Activated T-cell treated with anti-CD3 and anti-CD28 coated beads, Interleukin-2, amount 50 U/mL, for 24 hours (primary cell): ENCODE data around the gene HINFP.
A peak's percentile ranks its signal among the peaks of the same experiment; 100 is the strongest.
"Not testable (repeated sequence)": the region's sequence is repeated elsewhere in the genome, so short reads cannot be mapped to it uniquely, and the experiment has no call there.

Experiments
- DNase-seq: peaks from one replicate; pipeline ENCODE4 v3.0.0-alpha.2; 2020
- H3K27ac Mint-ChIP-seq: 2 replicates; pipeline ENCODE4 v1.8.0; 2020; ENCODE audit warnings: mild to moderate bottlenecking, mixed read lengths
- H3K27me3 Mint-ChIP-seq: 2 replicates; pipeline ENCODE4 v1.8.0; 2020; ENCODE audit warnings: mixed read lengths
- H3K36me3 Mint-ChIP-seq: 2 replicates; pipeline ENCODE4 v1.8.0; 2020; ENCODE audit warnings: low read depth, mixed read lengths
- H3K4me1 Mint-ChIP-seq: 2 replicates; pipeline ENCODE4 v1.8.0; 2020; ENCODE audit warnings: low read depth, mixed read lengths
- H3K4me3 Mint-ChIP-seq: 2 replicates; pipeline ENCODE4 v1.8.0; 2020; ENCODE audit warnings: mild to moderate bottlenecking, moderate library complexity, mixed read lengths
- H3K9me3 Mint-ChIP-seq: 2 replicates; pipeline ENCODE4 v1.8.0; 2020; ENCODE audit warnings: mixed read lengths

The HINFP gene

DNA sequence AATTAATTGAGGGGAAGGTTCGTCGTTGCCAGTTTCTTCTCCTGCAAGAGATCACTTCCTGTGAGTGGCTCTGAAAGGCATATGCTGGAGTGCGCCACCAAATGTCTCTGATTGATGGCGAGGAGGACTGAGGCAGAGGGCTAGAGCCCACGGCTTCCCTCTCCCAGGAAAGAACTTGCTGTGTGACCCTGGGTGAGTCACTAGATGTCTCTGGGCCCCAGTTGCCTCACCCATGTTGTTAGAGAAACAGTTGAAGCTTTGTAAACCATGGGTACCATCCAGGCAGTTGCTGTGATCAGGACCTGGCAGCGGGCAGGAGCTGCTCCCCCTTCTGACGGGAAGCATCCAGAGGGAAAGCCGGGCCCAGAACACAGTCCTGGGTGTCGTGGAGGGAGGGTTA, 30.7 kb downstream of the HINFP start:
- no peak for DNase-seq
- Mint-ChIP-seq H3K9me3 (no peaks in the 10 kb centered on the region), H3K4me3 (no peak overlapping the region), H3K36me3 (no peaks in the 10 kb centered on the region), H3K27me3 (peaks cover 45% of the 10 kb centered on the region), H3K4me1 (peaks cover 14% of the 10 kb centered on the region), H3K27ac (no peak overlapping the region)

DNA sequence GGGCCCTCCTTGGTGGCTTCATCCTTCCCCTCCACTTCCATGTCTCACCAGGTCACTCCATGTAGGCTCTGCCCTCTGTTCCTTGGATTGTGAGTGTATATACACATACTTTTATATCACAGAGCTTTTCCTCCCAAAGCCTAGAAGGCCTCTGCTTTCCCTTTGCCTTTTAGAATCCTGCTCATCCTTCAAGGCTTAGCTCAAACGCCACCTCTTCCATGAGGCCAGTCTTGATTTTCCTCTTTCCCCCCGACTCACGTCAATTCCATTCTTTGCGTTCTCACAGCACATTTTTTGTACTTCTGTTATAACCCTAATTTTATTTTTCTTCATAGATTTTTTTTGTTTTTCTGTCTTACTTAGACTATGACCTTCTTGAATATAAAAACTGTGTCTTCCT, 31.2 kb downstream of the HINFP start:
- H3K4me1 Mint-ChIP-seq, result peaks cover 14% of the 10 kb centered on the region
- H3K27ac Mint-ChIP-seq, result no peak overlapping the region
- peaks cover 39% of the 10 kb centered on the region for H3K27me3 Mint-ChIP-seq
- H3K36me3 Mint-ChIP-seq, result no peaks in the 10 kb centered on the region
- H3K4me3 Mint-ChIP-seq, result no peak overlapping the region
- no peaks in the 10 kb centered on the region for H3K9me3 Mint-ChIP-seq
- DNase-seq, result no peak

DNA sequence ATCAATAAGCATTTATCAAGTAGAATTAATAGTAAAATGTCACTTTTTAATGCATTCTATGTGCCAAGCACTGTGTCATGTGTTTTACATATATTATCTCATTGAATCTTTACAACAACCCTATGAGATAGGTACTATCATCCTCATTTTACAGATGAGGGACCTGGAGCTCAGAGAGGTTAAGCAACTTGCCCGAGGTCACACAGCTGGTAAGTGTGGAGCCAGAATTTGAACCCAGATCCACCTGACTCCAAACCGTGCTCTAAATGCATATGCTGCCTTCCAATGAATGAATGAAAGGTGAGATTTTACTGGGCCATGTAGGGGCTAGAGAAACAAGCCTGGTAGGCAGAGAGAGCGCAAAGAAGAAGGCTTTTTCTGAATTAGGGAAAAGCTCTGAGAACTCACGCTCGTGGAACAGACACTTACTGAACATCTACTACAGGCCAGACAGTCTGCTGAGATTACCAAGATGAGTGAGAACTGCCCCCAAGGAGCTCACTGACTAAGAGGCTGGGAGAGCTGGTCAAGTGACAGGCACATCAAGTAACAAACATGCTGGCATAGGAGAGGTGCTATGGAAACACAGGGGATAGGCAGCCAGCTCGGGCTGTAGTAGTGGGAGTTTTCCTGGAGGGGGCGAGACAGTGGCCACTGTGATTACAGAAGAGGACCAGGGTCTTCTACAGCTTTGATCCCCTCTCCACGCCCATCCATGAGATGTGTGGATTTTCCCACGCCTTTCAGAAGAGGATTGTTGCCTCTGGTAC, 31.9 kb downstream of the HINFP start:
- H3K36me3 Mint-ChIP-seq, result no peaks in the 10 kb centered on the region
- no peaks in the 10 kb centered on the region for H3K9me3 Mint-ChIP-seq
- H3K4me1 Mint-ChIP-seq, result peaks cover 9% of the 10 kb centered on the region
- no peak overlapping the region for H3K27ac Mint-ChIP-seq
- DNase-seq, result no peak
- H3K27me3 Mint-ChIP-seq, result peaks cover 33% of the 10 kb centered on the region
- no peak overlapping the region for H3K4me3 Mint-ChIP-seq

DNA sequence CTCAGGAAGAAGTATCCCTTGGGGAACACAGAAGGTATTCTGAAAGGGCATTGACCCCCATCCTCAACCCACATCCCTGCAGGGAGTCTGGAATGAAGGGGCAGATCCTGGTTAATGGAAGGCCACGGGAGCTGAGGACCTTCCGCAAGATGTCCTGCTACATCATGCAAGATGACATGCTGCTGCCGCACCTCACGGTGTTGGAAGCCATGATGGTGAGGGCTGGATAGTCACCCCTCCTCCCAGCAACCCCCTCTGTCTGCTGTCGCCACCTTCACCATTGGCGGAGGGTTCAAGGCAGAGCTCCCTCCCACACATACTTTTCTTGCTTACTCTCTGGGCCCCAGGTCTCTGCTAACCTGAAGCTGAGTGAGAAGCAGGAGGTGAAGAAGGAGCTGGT, 32.8 kb downstream of the HINFP start:
- DNase-seq, result no peak
- Mint-ChIP-seq H3K36me3 (no peaks in the 10 kb centered on the region), H3K27ac (no peak overlapping the region), H3K9me3 (no peaks in the 10 kb centered on the region), H3K4me1 (peaks cover 3% of the 10 kb centered on the region), H3K27me3 (peaks cover 28% of the 10 kb centered on the region), H3K4me3 (no peak overlapping the region)

GRCh38 chr11:119155733-119156492, 34.5 kb downstream of the HINFP start:
- Mint-ChIP-seq H3K27ac (no peak overlapping the region), H3K4me1 (peaks cover 3% of the 10 kb centered on the region), H3K9me3 (no peaks in the 10 kb centered on the region), H3K4me3 (no peak overlapping the region), H3K36me3 (no peaks in the 10 kb centered on the region), H3K27me3 (peaks cover 15% of the 10 kb centered on the region)
- DNase-seq, result no peak

DNA sequence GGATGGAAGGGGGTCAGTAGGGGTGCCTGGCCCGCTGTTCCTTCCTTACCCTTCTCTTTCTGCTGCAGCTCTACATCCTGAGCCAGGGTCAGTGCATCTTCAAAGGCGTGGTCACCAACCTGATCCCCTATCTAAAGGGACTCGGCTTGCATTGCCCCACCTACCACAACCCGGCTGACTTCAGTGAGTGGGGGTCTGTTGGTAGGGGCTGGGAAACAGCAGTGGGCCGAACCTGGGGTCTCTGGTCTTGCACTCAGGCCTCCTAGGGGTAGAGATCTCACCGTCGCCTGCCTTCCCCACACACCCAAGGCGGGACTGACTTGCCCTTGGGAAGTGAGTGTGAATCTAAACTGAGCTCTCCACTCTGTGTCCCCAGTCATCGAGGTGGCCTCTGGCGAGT, 35.1 kb downstream of the HINFP start:
- no peak overlapping the region for H3K27ac Mint-ChIP-seq
- no peaks in the 10 kb centered on the region for H3K9me3 Mint-ChIP-seq
- H3K4me1 Mint-ChIP-seq, result peaks cover 3% of the 10 kb centered on the region
- DNase-seq, result no peak
- H3K4me3 Mint-ChIP-seq, result no peak overlapping the region
- no peaks in the 10 kb centered on the region for H3K36me3 Mint-ChIP-seq
- H3K27me3 Mint-ChIP-seq, result peaks cover 11% of the 10 kb centered on the region

GRCh38 chr11:119157063-119157462, 35.7 kb downstream of the HINFP start:
- Mint-ChIP-seq H3K27me3 (peaks cover 8% of the 10 kb centered on the region), H3K36me3 (no peaks in the 10 kb centered on the region), H3K27ac (no peak overlapping the region), H3K4me1 (no peaks in the 10 kb centered on the region), H3K9me3 (no peaks in the 10 kb centered on the region), H3K4me3 (no peak overlapping the region)
- no peak for DNase-seq

DNA sequence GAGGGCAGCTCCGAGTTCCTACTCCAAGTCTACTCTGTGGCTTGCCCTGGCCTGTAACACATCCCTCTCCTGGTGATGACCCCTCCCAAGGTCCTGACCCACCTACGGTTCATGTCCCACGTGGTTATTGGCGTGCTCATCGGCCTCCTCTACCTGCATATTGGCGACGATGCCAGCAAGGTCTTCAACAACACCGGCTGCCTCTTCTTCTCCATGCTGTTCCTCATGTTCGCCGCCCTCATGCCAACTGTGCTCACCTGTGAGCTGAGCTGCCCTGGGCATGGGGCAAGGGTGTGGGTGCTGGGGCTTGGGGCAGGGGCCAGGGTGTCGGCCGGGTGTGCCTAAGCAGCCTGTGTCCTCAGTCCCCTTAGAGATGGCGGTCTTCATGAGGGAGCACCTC, 37.1 kb downstream of the HINFP start:
- peaks cover 8% of the 10 kb centered on the region for H3K27me3 Mint-ChIP-seq
- H3K4me1 Mint-ChIP-seq, result no peaks in the 10 kb centered on the region
- no peak overlapping the region for H3K4me3 Mint-ChIP-seq
- no peak overlapping the region for H3K27ac Mint-ChIP-seq
- H3K9me3 Mint-ChIP-seq, result no peaks in the 10 kb centered on the region
- no peaks in the 10 kb centered on the region for H3K36me3 Mint-ChIP-seq
- DNase-seq, result no peak

DNA sequence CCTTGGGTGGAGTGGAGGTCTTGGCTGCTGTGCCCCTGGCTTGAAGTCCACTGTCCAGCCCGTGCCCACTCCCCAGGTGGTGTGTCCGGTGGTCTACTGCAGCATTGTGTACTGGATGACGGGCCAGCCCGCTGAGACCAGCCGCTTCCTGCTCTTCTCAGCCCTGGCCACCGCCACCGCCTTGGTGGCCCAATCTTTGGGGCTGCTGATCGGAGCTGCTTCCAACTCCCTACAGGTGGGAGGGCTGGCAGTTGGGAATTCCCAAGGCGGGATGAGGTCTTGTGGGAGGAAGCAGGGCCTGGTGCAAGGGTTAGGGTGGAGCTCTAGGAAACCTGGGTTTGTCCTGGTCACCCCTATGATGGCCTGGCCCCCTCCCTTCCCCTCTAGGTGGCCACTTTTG, 38.8 kb downstream of the HINFP start:
- no peaks in the 10 kb centered on the region for H3K36me3 Mint-ChIP-seq
- no peaks in the 10 kb centered on the region for H3K9me3 Mint-ChIP-seq
- no peak overlapping the region for H3K4me3 Mint-ChIP-seq
- no peaks in the 10 kb centered on the region for H3K4me1 Mint-ChIP-seq
- no peak overlapping the region for H3K27ac Mint-ChIP-seq
- peaks cover 4% of the 10 kb centered on the region for H3K27me3 Mint-ChIP-seq
- no peak for DNase-seq

GRCh38 chr11:119161871-119162270, 40.5 kb downstream of the HINFP start:
- no peak overlapping the region for H3K4me3 Mint-ChIP-seq
- no peaks in the 10 kb centered on the region for H3K4me1 Mint-ChIP-seq
- H3K36me3 Mint-ChIP-seq, result no peaks in the 10 kb centered on the region
- no peak for DNase-seq
- H3K27me3 Mint-ChIP-seq, result no peaks in the 10 kb centered on the region
- H3K9me3 Mint-ChIP-seq, result no peaks in the 10 kb centered on the region
- H3K27ac Mint-ChIP-seq, result no peak overlapping the region

DNA sequence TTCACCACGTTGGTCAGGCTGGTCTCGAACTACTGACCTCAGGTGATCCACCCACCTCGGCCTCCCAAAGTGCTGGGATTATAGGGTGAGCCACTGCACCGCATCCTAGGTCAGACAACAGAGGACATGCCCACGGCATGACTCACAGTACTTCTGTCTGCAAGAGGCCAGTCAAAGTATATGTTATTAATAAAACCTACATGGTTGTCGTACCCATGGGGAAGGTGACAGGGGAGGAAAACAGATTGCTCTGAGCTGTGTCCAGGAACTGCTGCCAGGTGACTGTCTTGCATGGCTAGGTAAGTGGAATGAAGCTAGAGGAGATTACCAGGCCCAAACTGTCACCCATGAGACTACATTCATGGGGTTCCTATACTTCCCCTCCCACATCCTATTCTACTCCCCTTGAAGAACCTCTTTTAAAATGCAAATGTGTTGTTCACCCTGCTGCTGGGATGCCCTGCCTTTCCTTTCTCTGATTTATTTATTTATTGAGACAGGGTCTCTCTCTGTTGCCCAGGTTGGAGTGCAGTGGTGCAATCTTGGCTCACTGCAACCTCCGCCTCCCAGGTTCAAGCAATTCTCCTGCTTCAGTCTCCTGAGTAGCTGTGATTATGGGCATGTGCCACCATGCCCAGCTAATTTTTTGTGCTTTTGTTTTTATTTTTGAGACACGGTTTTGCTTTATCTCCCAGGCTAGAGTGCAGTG, 45.1 kb downstream of the HINFP start:
- Mint-ChIP-seq H3K4me1 (peaks cover 9% of the 10 kb centered on the region), H3K9me3 (no peaks in the 10 kb centered on the region), H3K27ac (no peak overlapping the region), H3K27me3 (no peaks in the 10 kb centered on the region), H3K4me3 (no peak overlapping the region), H3K36me3 (peaks cover 3% of the 10 kb centered on the region)
- DNase-seq, result no peak

- H3K27ac Mint-ChIP-seq, H3K9me3 Mint-ChIP-seq, DNase-seq, H3K27me3 Mint-ChIP-seq, H3K36me3 Mint-ChIP-seq, H3K4me3 Mint-ChIP-seq, H3K4me1 Mint-ChIP-seq: not testable (repeated sequence)
Measured at GRCh38 chr11:119167077-119167458, 45.7 kb downstream of the HINFP start.

- H3K4me1 Mint-ChIP-seq, result peaks cover 9% of the 10 kb centered on the region
- H3K27me3 Mint-ChIP-seq, result no peaks in the 10 kb centered on the region
- H3K9me3 Mint-ChIP-seq, result no peaks in the 10 kb centered on the region
- H3K27ac Mint-ChIP-seq, result peak overlapping the region; percentile 63
- H3K36me3 Mint-ChIP-seq, result peaks cover 4% of the 10 kb centered on the region
- DNase-seq, result no peak
- peak overlapping the region; percentile 88 for H3K4me3 Mint-ChIP-seq
Measured at GRCh38 chr11:119167933-119168332, 46.6 kb downstream of the HINFP start.

DNA sequence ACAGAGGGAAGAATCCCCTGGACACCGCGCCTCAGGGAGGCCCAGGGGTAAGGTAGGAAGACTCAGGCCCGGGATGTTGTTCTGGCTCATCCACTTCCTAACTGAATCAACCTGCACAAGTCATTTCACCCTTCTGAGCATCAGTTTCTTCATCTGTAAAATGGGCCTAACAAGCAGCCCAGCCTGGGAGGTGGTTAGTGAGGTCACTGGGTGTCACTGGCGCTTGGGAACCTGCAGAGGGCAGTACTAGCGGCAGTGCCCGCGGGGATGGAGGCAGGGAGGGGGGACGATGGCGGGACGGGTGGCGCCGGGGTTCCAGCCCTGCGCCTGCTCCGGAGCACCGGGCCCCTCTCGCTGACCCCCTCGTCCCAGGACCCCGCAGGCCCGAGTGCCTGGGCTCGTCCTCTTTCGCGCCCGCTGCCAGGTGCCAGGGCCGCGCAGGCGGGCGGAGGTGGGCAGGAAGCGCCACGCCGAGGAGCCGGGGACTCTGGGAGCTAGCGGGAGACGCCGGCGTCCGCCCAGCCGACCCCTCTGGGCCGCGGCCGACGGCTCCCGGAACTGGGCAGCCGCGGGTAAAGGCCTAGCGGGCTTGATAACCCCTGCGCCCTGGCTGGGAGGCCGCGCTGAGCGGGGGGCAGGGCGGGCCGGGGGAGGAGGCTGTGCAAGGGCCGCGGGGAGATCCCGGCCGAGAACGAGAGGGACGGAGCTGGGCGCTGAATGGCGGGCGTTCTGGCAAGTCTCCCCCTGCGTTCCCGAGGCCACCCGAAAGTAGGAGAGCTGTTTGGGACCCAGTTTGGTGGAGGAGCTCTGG, 47.3 kb downstream of the HINFP start, which contains the start of gene NLRX1:
NLRX1 (plus strand) TSS at position 255 of the 811 bp plus-strand sequence. CDS start 2,679 bp downstream, outside the sequence.
- H3K36me3 Mint-ChIP-seq, result peaks cover 8% of the 10 kb centered on the region
- peak; percentile 90 for DNase-seq
- no peaks in the 10 kb centered on the region for H3K27me3 Mint-ChIP-seq
- no peaks in the 10 kb centered on the region for H3K9me3 Mint-ChIP-seq
- peak within 1 kb of the TSS; percentile 88 for H3K4me3 Mint-ChIP-seq
- peaks cover 9% of the 10 kb centered on the region for H3K4me1 Mint-ChIP-seq
- H3K27ac Mint-ChIP-seq, result peak within 1 kb of the TSS; percentile 91
